ENCODE results near the gene LYPD6B. TPM values are rescaled to one million over a fixed set of nuclear protein-coding genes. Genes with fewer than 3 reads are reported as not detected.
A peak's percentile ranks its signal among the peaks of the same experiment; 100 is the strongest.

The LYPD6B gene
- total and polyA plus RNA-seq, 2 donors (not counting 1 experiment from before 2014, with no cell fraction given): 1.5 to 2.7 TPM

GRCh38 chr2:149143734-149144133 lies 105.2 kb downstream of the LYPD6B start:
- H3K4me3 ChIP-seq (ENCODE audit: control extremely low read depth in 1 of 5, extremely low read depth in 1 of 5, insufficient read depth in 1 of 5, low read depth in 2 of 5, low read length in 4 of 5): no peak overlapping the region
- peaks cover 7 to 16% of the 10 kb centered on the region in 2 donors for H3K4me1 ChIP-seq (ENCODE audit: control insufficient read depth in 2 of 2, insufficient read depth in 2 of 2, low read length in 2 of 2)
- H3K9ac ChIP-seq (ENCODE audit: low read length): no peak overlapping the region
- DNase-seq: no peak
- H2AFZ ChIP-seq (ENCODE audit: insufficient read depth, low read depth, low read length, poor library complexity, severe bottlenecking): no peak overlapping the region
- CTCF ChIA-PET: no interaction called here
- H3K36me3 ChIP-seq (replicated peaks in 1 of 2; ENCODE audit: control extremely low read depth in 1 of 2, control insufficient read depth in 1 of 2, extremely low read depth in 1 of 2, insufficient read depth in 2 of 2, low read length in 1 of 2): no peaks in the 10 kb centered on the region
- no peak overlapping the region for H3K4me2 ChIP-seq (replicated peaks; ENCODE audit: low read depth, low read length, poor library complexity, severe bottlenecking)
- H4K20me1 ChIP-seq (ENCODE audit: control insufficient read depth, insufficient read depth, low read length, poor library complexity, severe bottlenecking): no peaks in the 10 kb centered on the region
- H3K9me3 ChIP-seq (ENCODE audit: control extremely low read depth in 1 of 3, control insufficient read depth in 2 of 3, insufficient read depth in 1 of 3, low read length in 2 of 3): no peaks in the 10 kb centered on the region
- no peak overlapping the region for H3K27ac ChIP-seq (ENCODE audit: low read length in 2 of 2)
- Mint-ChIP-seq H3K4me3 (no peak overlapping the region), H3K27ac (no peak overlapping the region), H3K9me3 (ENCODE audit: insufficient read depth) (no peaks in the 10 kb centered on the region), H3K27me3 (peaks cover 45% of the 10 kb centered on the region), H3K4me1 (peaks cover 15% of the 10 kb centered on the region)
- POLR2A ChIA-PET: no interaction called here
- no peaks in the 10 kb centered on the region for H3K79me2 ChIP-seq (ENCODE audit: control insufficient read depth, insufficient read depth, low read length)
- intact Hi-C loops (cut with micrococcal nuclease): no loop called here
- peaks cover 0 to 17% (median 2%) of the 10 kb centered on the region in 4 experiments for H3K27me3 ChIP-seq (replicated peaks in 1 of 4; ENCODE audit: control extremely low read depth in 1 of 4, control insufficient read depth in 3 of 4, insufficient read depth in 4 of 4, low read length in 3 of 4)
- TF ChIP-seq EZH2 (IDR thresholded peaks at IDR 0.05; ENCODE audit: borderline replicate concordance, insufficient read depth, low read depth, low read length, poor library complexity, severe bottlenecking): no peak
- TF ChIP-seq, protein P1, sequence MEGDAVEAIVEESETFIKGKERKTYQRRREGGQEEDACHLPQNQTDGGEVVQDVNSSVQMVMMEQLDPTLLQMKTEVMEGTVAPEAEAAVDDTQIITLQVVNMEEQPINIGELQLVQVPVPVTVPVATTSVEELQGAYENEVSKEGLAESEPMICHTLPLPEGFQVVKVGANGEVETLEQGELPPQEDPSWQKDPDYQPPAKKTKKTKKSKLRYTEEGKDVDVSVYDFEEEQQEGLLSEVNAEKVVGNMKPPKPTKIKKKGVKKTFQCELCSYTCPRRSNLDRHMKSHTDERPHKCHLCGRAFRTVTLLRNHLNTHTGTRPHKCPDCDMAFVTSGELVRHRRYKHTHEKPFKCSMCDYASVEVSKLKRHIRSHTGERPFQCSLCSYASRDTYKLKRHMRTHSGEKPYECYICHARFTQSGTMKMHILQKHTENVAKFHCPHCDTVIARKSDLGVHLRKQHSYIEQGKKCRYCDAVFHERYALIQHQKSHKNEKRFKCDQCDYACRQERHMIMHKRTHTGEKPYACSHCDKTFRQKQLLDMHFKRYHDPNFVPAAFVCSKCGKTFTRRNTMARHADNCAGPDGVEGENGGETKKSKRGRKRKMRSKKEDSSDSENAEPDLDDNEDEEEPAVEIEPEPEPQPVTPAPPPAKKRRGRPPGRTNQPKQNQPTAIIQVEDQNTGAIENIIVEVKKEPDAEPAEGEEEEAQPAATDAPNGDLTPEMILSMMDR (IDR thresholded peaks at IDR 0.05): no peak
- no CpG with 5 or more reads among the region's 1 CpG for WGBS (ENCODE audit: insufficient coverage)
- ATAC-seq (ENCODE audit: low read depth): no peak

DNA sequence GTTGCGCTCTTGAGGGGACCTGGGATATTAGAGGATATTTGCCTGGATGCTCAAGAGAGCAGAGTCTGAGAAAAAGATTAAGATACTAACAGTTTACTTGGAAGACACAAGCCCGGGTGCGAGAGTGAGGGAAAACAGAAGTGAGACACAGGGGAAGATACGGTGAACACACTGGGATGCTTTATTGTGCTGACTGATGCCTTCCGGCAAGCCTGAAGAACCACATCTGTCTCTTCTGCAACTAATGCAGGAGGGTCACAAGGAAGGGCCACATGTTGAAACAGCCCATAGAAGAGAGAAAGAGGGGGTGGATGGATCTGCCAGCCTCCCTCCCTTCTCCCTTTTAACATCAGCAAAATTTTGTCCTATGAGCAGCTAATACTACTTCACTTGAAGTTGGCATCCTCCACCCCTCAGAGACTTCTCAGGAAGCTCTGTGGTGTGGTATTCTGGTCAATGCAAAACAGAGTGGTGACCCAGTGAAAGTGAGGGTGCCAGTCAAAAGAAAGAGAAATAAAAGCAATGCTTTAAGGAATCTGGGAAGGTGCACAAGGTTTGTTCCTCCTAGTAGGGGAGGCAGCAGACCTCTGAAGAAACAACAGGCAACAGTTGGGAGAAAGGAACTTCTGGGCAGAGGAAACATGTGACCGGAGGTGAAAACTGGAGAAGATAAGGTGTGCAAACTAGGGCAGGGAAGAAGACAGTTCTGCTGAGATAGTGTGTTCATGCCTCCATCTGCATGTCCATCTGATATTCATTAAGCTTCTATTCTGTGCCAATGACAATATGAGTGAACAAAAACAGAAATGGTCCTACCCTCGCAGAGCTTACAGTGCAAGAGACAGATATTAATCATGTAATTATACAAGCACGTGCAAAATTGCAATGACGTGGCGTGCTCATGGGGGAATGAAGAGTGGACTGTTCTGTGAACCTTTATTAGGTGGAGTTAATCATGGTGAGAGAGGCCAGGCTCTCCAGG lies 107.1 kb downstream of the LYPD6B start:
- WGBS (ENCODE audit: insufficient coverage): 50% methylated on average over 6 of the region's 10 CpGs
- peak overlapping the region in 2 of 5 experiments; percentile 3 to 30 for H3K4me3 ChIP-seq (ENCODE audit: control extremely low read depth in 1 of 5, extremely low read depth in 1 of 5, insufficient read depth in 1 of 5, low read depth in 2 of 5, low read length in 4 of 5)
- ChIA-PET POLR2A (no interaction called here), CTCF (no interaction called here)
- peak; percentile 17 for DNase-seq
- ATAC-seq (ENCODE audit: low read depth): peak; percentile 56
- peaks cover 7 to 16% of the 10 kb centered on the region in 2 donors for H3K4me1 ChIP-seq (ENCODE audit: control insufficient read depth in 2 of 2, insufficient read depth in 2 of 2, low read length in 2 of 2)
- no peaks in the 10 kb centered on the region for H3K79me2 ChIP-seq (ENCODE audit: control insufficient read depth, insufficient read depth, low read length)
- Mint-ChIP-seq H3K4me1 (peaks cover 15% of the 10 kb centered on the region), H3K27ac (no peak overlapping the region), H3K27me3 (peaks cover 44% of the 10 kb centered on the region), H3K4me3 (peak overlapping the region; percentile 56), H3K9me3 (ENCODE audit: insufficient read depth) (no peaks in the 10 kb centered on the region)
- intact Hi-C loops (cut with micrococcal nuclease): no loop called here
- peaks cover 0 to 15% (median under 1%) of the 10 kb centered on the region in 4 experiments for H3K27me3 ChIP-seq (replicated peaks in 1 of 4; ENCODE audit: control extremely low read depth in 1 of 4, control insufficient read depth in 3 of 4, insufficient read depth in 4 of 4, low read length in 3 of 4)
- H2AFZ ChIP-seq (ENCODE audit: insufficient read depth, low read depth, low read length, poor library complexity, severe bottlenecking): no peak overlapping the region
- peak overlapping the region; percentile 45 for H3K4me2 ChIP-seq (replicated peaks; ENCODE audit: low read depth, low read length, poor library complexity, severe bottlenecking)
- H3K9me3 ChIP-seq (ENCODE audit: control extremely low read depth in 1 of 3, control insufficient read depth in 2 of 3, insufficient read depth in 1 of 3, low read length in 2 of 3): no peaks in the 10 kb centered on the region
- no peak overlapping the region for H3K9ac ChIP-seq (ENCODE audit: low read length)
- no peak overlapping the region for H3K27ac ChIP-seq (ENCODE audit: low read length in 2 of 2)
- no peaks in the 10 kb centered on the region for H3K36me3 ChIP-seq (replicated peaks in 1 of 2; ENCODE audit: control extremely low read depth in 1 of 2, control insufficient read depth in 1 of 2, extremely low read depth in 1 of 2, insufficient read depth in 2 of 2, low read length in 1 of 2)
- no peaks in the 10 kb centered on the region for H4K20me1 ChIP-seq (ENCODE audit: control insufficient read depth, insufficient read depth, low read length, poor library complexity, severe bottlenecking)
- TF ChIP-seq, protein P1 (IDR thresholded peaks at IDR 0.05): no peak
- TF ChIP-seq EZH2 (IDR thresholded peaks at IDR 0.05; ENCODE audit: borderline replicate concordance, insufficient read depth, low read depth, low read length, poor library complexity, severe bottlenecking): no peak

Measured in B cell (primary cell).